ENCODE data around the gene CARMIL1. TPM values are rescaled to one million over a fixed set of nuclear protein-coding genes. Genes with fewer than 3 reads are reported as not detected.

Gene CARMIL1
- total and polyA plus RNA-seq, 2 donors from 2014 or later, result 22.3 to 51.1 TPM

DNA sequence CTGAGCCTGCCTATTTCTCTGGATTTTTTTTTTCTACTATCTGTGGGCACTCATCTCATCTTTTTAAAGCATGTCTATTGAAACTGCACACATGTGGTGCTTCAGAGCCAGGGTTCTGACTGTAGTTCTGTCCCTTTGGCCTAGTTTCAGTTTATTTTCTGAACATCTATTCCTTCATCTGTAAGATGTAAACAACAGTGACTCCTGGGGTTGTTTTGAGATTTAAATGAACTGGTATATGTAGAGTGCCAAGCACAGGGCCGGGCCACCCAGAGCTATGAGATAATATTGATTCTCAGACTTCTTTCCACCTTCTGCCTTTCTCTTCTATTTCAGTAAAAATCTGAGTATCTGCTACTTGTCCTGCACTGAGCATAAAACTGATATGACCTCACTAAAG lies 185.1 kb downstream of the CARMIL1 start:
- Histone ChIP-seq H3K27me3 (ENCODE audit: control insufficient read depth, insufficient read depth, low read length) (no peaks in the 10 kb centered on the region), H3K4me1 (ENCODE audit: control insufficient read depth in 2 of 3, insufficient read depth in 2 of 3, low read depth in 1 of 3, low read length in 3 of 3) (no peaks in the 10 kb centered on the region), H3K4me3 (ENCODE audit: low read length in 3 of 3) (no peak overlapping the region), H3K9me3 (ENCODE audit: control insufficient read depth in 2 of 3, insufficient read depth in 1 of 3, low read length in 3 of 3) (no peaks in the 10 kb centered on the region), H3K27ac (ENCODE audit: low read depth in 2 of 2, low read length in 2 of 2) (no peak overlapping the region), H3K9ac (ENCODE audit: low read length in 3 of 3) (no peak overlapping the region), H3K36me3 (ENCODE audit: control insufficient read depth in 2 of 3, insufficient read depth in 3 of 3, low read length in 3 of 3) (no peaks in the 10 kb centered on the region)
- intact Hi-C loops (cut with DNase I), result no loop called here
- FAIRE-seq (no peak), DNase-seq (no peak)
- TF ChIP-seq CTCF (IDR thresholded peaks at IDR 0.05; ENCODE audit: borderline replicate concordance, extremely low read depth, insufficient read depth), result no peak

DNA sequence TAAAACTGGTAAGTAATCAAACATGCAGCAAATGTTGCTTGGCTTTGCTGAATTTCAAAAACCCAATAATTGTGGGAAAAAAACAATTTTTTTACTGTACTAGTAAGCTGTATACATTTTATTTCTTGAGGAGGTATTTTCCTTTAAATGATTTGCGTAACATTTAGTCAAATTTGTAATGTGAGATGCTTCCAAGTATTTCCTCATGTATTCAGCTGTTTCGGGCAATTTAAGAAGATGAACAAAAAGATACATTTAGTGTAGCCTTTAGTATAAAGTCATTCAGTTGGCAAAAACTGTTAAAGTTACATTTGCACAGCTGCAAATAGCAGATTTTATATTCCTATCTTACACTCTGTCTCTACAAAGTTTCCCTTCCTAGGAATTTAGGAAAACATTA lies 186.8 kb downstream of the CARMIL1 start:
- TF ChIP-seq CTCF (IDR thresholded peaks at IDR 0.05; ENCODE audit: borderline replicate concordance, extremely low read depth, insufficient read depth), result no peak

DNA sequence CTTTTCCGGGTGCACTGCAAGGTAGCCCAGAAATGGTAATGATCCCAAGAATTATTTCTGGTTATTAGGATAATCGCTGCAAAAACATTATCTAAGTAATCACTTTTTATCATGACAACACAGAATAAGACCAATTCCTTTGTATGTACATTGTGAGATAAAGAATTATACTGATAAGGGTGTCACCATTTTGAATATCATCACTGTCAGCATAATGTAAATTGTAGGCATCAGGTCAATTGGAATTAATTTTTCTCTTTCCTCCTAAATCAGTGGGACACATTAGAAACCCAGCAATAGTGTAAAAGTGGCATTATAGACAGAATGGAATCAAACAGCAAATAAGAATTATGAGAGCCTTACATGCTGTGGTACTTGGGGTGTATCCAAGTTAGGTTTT lies 189.7 kb downstream of the CARMIL1 start:
- Histone ChIP-seq H3K27ac (ENCODE audit: low read depth in 2 of 2, low read length in 2 of 2) (no peak overlapping the region), H3K4me1 (ENCODE audit: control insufficient read depth in 2 of 3, insufficient read depth in 2 of 3, low read depth in 1 of 3, low read length in 3 of 3) (no peaks in the 10 kb centered on the region), H3K9ac (ENCODE audit: low read length in 3 of 3) (no peak overlapping the region), H3K27me3 (ENCODE audit: control insufficient read depth, insufficient read depth, low read length) (no peaks in the 10 kb centered on the region), H3K4me3 (ENCODE audit: low read length in 3 of 3) (no peak overlapping the region), H3K9me3 (ENCODE audit: control insufficient read depth in 2 of 3, insufficient read depth in 1 of 3, low read length in 3 of 3) (no peaks in the 10 kb centered on the region), H3K36me3 (ENCODE audit: control insufficient read depth in 2 of 3, insufficient read depth in 3 of 3, low read length in 3 of 3) (peaks cover 0 to 4% (median 0%) of the 10 kb centered on the region in 3 donors)
- intact Hi-C loops (cut with DNase I), result no loop called here
- FAIRE-seq (no peak), DNase-seq (no peak)
- TF ChIP-seq CTCF (IDR thresholded peaks at IDR 0.05; ENCODE audit: borderline replicate concordance, extremely low read depth, insufficient read depth), result no peak

More for the DNA sequence above, 186.8 kb downstream of the CARMIL1 start:
- H3K4me1 ChIP-seq (ENCODE audit: control insufficient read depth in 2 of 3, insufficient read depth in 2 of 3, low read depth in 1 of 3, low read length in 3 of 3), result no peaks in the 10 kb centered on the region
- no peak for DNase-seq
- H3K9ac ChIP-seq (ENCODE audit: low read length in 3 of 3), result no peak overlapping the region
- H3K27ac ChIP-seq (ENCODE audit: low read depth in 2 of 2, low read length in 2 of 2), result no peak overlapping the region
- no peak for FAIRE-seq
- no peak overlapping the region for H3K4me3 ChIP-seq (ENCODE audit: low read length in 3 of 3)
- no peaks in the 10 kb centered on the region for H3K27me3 ChIP-seq (ENCODE audit: control insufficient read depth, insufficient read depth, low read length)
- no peaks in the 10 kb centered on the region for H3K9me3 ChIP-seq (ENCODE audit: control insufficient read depth in 2 of 3, insufficient read depth in 1 of 3, low read length in 3 of 3)
- intact Hi-C loops (cut with DNase I), result no loop called here
- H3K36me3 ChIP-seq (ENCODE audit: control insufficient read depth in 2 of 3, insufficient read depth in 3 of 3, low read length in 3 of 3), result no peaks in the 10 kb centered on the region

DNA sequence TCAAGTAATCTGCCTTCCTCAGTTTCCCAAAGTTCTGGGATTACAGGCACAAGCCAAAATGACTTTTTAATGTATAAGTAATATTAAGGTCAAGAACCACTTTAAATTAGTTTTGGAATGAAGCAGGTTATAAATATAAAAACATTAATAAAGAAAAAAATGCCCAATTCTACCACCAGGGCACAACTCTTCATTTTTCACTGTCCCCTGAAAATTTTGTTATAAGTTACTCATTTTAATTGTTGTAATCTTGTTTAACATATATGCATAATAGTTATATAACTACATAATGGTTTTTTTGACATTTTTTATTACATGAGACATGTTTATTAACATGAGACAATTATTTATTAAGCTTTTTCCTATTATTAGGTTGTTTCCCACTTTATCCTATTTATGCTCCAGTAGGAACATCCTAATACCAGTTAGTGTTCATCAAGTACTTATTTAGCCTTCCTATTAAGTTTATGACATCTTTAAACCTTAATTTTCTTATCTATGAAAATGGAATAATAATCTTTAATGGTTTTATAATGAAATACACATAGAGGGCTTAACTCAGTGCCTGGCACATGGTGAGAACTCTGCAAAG lies 190.7 kb downstream of the CARMIL1 start:
- Histone ChIP-seq H3K36me3 (ENCODE audit: control insufficient read depth in 2 of 3, insufficient read depth in 3 of 3, low read length in 3 of 3) (peaks cover 0 to 4% (median 0%) of the 10 kb centered on the region in 3 donors), H3K9me3 (ENCODE audit: control insufficient read depth in 2 of 3, insufficient read depth in 1 of 3, low read length in 3 of 3) (no peaks in the 10 kb centered on the region), H3K27ac (ENCODE audit: low read depth in 2 of 2, low read length in 2 of 2) (no peak overlapping the region), H3K9ac (ENCODE audit: low read length in 3 of 3) (no peak overlapping the region), H3K4me1 (ENCODE audit: control insufficient read depth in 2 of 3, insufficient read depth in 2 of 3, low read depth in 1 of 3, low read length in 3 of 3) (no peaks in the 10 kb centered on the region), H3K27me3 (ENCODE audit: control insufficient read depth, insufficient read depth, low read length) (no peaks in the 10 kb centered on the region), H3K4me3 (ENCODE audit: low read length in 3 of 3) (no peak overlapping the region)
- intact Hi-C loops (cut with DNase I), result no loop called here
- TF ChIP-seq CTCF (IDR thresholded peaks at IDR 0.05; ENCODE audit: borderline replicate concordance, extremely low read depth, insufficient read depth), result no peak
- peak; percentile 51 for FAIRE-seq
- DNase-seq, result no peak

All from kidney (tissue), 14 donors.